AG10803 (cell line): Measurements from ENCODE around the gene SMCO2.

Source experiments
- DNase-seq: peaks from one replicate; pipeline ENCODE4 v3.0.0; 2010; ENCODE audit warnings: low read depth
- H3K4me3 ChIP-seq: 2 replicates; pipeline ENCODE4 v1.5.1; 2011; ENCODE audit warnings: mild to moderate bottlenecking, low read length, control low read depth
- CTCF ChIP-seq: conservative IDR thresholded peaks from 2 replicates; pipeline ENCODE4 v1.5.1; 2011; ENCODE audit warnings: mild to moderate bottlenecking, low read length, control low read depth, inconsistent platforms

The SMCO2 gene

GRCh38 chr12:27513155-27513824, 66.8 kb downstream of the SMCO2 start:
- TF ChIP-seq CTCF = no peak
- no peak for DNase-seq
- no peak overlapping the region for H3K4me3 ChIP-seq

GRCh38 chr12:27515671-27516070, 69.1 kb downstream of the SMCO2 start:
- H3K4me3 ChIP-seq = no peak overlapping the region
- no peak for TF ChIP-seq CTCF
- DNase-seq = no peak

- no peak for DNase-seq
- no peak overlapping the region for H3K4me3 ChIP-seq
- TF ChIP-seq CTCF = no peak
Observed at GRCh38 chr12:27516625-27517024, 70.1 kb downstream of the SMCO2 start.

- H3K4me3 ChIP-seq = no peak overlapping the region
- DNase-seq = no peak
- no peak for TF ChIP-seq CTCF
Observed at GRCh38 chr12:27517546-27517945, 71.0 kb downstream of the SMCO2 start.

GRCh38 chr12:27517961-27518665, 71.6 kb downstream of the SMCO2 start:
- H3K4me3 ChIP-seq = no peak overlapping the region
- DNase-seq = no peak
- no peak for TF ChIP-seq CTCF

GRCh38 chr12:27521066-27521465, 74.5 kb downstream of the SMCO2 start:
- TF ChIP-seq CTCF = no peak
- peak; percentile 82 for DNase-seq
- 0 out of 2 replicates have a peak overlapping the region, but pooled peaks have one; percentile 3 for H3K4me3 ChIP-seq

GRCh38 chr12:27521981-27522380, 75.4 kb downstream of the SMCO2 start:
- no peak overlapping the region for H3K4me3 ChIP-seq
- TF ChIP-seq CTCF = no peak
- DNase-seq = no peak
